Endothelial cell of umbilical vein (primary cell): ENCODE measurements around the gene FNIP2. TPM values are rescaled to one million over a fixed set of nuclear protein-coding genes. Genes with fewer than 3 reads are reported as not detected.
A peak's percentile ranks its signal among the peaks of the same experiment; 100 is the strongest.

ENCODE experiments used
- BruUV-seq: library from RNA; stranded (reverse); fragments of 400-500 nt; replicated peaks from 2 replicates; lab custom pipeline; 2021; lab: Mats Ljungman, UMichigan
- CTCF ChIA-PET: fragments of 300-600, 350-600 bp; sonication (Branson Sonifier 250); formaldehyde crosslinking; loops from one replicate; lab custom pipeline; 2021; ENCODE audit warnings: antibody characterized with exemption, inconsistent platforms; lab: Charles Lee
- POLR2A ChIA-PET: fragments of 300-600, 350-600 bp; sonication (Branson Sonifier 250); formaldehyde crosslinking; loops from one replicate; lab custom pipeline; 2021; ENCODE audit warnings: antibody characterized with exemption, inconsistent platforms; lab: Charles Lee
- DNase-seq: peaks from one replicate; pipeline ENCODE4 v3.0.0-alpha.2; 2011; ENCODE audit warnings: low read depth, low spot score
- FAIRE-seq: peaks from 2 replicates; lab custom pipeline; 2011; peaks lifted over from hg19 to GRCh38; lab: Jason Lieb, UNC
- H2AFZ ChIP-seq: 2 replicates; pipeline ENCODE4 v1.6.0; 2012; ENCODE audit warnings: low read depth, low read length, control low read depth, inconsistent platforms
- H3K27ac ChIP-seq: 2 replicates; pipeline ENCODE4 v1.5.1; 2011; ENCODE audit warnings: low read depth, mild to moderate bottlenecking, control low read depth, low read length, moderate library complexity; ENCODE audit not compliant: insufficient read depth
- H3K27me3 ChIP-seq, 2 experiments: 2 replicates each; pipeline versions ENCODE4 v1.6.0 to v1.6.1; 2011; ENCODE audit warnings: low read length in 2 of 2, mixed read lengths in 1 of 2; ENCODE audit not compliant: control insufficient read depth in 2 of 2, insufficient read depth in 2 of 2
- H3K36me3 ChIP-seq, 2 experiments: 2 replicates in 1 of 2; 3 replicates in 1 of 2; pipeline ENCODE4 v1.5.1; 2011; ENCODE audit warnings: low read length in 2 of 2, mild to moderate bottlenecking in 1 of 2, moderate library complexity in 1 of 2; ENCODE audit not compliant: control insufficient read depth in 2 of 2, insufficient read depth in 2 of 2; ENCODE audit errors: extremely low read depth in 1 of 2
- H3K4me1 ChIP-seq: 3 replicates; pipeline ENCODE4 v1.5.1; 2011; ENCODE audit warnings: mild to moderate bottlenecking, low read length; ENCODE audit not compliant: control insufficient read depth, insufficient read depth; ENCODE audit errors: extremely low read depth
- H3K4me2 ChIP-seq: 2 replicates; pipeline ENCODE4 v1.6.1; 2011; ENCODE audit warnings: low read length, control low read depth, mixed read lengths; ENCODE audit not compliant: insufficient read depth
- H3K4me3 ChIP-seq, 3 experiments: fragments of 200-600 bp in 1 of 3; sonication (generic), shearing (Covaris generic) in 1 of 3; replicated peaks in 1 of 3; 2 replicates each; pipeline ENCODE4 v1.5.1; 2011 to 2016; ENCODE audit warnings: control low read depth in 3 of 3, low read length in 3 of 3, mild to moderate bottlenecking in 2 of 3, inconsistent platforms in 1 of 3, low read depth in 1 of 3, moderate library complexity in 1 of 3; ENCODE audit not compliant: insufficient read depth in 1 of 3
- H3K79me2 ChIP-seq: 2 replicates; pipeline ENCODE4 v1.6.0; 2012; ENCODE audit warnings: low read length, inconsistent platforms; ENCODE audit not compliant: control insufficient read depth, insufficient read depth
- H3K9ac ChIP-seq: replicated peaks from 2 replicates; pipeline ENCODE3; 2011; ENCODE audit warnings: low read length, control low read depth; ENCODE audit not compliant: insufficient read depth; ENCODE audit errors: extremely low read depth
- H3K9me1 ChIP-seq: replicated peaks from 3 replicates; pipeline ENCODE4 v1.6.0; 2011; ENCODE audit warnings: mild to moderate bottlenecking, low read length; ENCODE audit not compliant: control insufficient read depth, insufficient read depth; ENCODE audit errors: extremely low read depth
- H3K9me3 ChIP-seq: replicated peaks from 2 replicates; pipeline ENCODE4 v1.5.1; 2012; ENCODE audit warnings: low read length, inconsistent platforms; ENCODE audit not compliant: control insufficient read depth, insufficient read depth
- H4K20me1 ChIP-seq: replicated peaks from 2 replicates; pipeline ENCODE3; 2011; ENCODE audit warnings: mild to moderate bottlenecking, low read length; ENCODE audit not compliant: control insufficient read depth, insufficient read depth; ENCODE audit errors: extremely low read depth
- CTCF ChIP-seq, 2 donors: IDR thresholded peaks; 1 replicate in 1 of 2; 2 replicates in 1 of 2; pipeline ENCODE4 v1.5.1; 2011; ENCODE audit warnings: low read length in 2 of 2, mild to moderate bottlenecking in 2 of 2, moderate library complexity in 2 of 2, control low read depth in 1 of 2, inconsistent platforms in 1 of 2, low read depth in 1 of 2; ENCODE audit not compliant: insufficient read depth in 1 of 2; ENCODE audit errors: extremely low read depth in 1 of 2
- EZH2 ChIP-seq: IDR thresholded peaks from 2 replicates; pipeline ENCODE4 v1.6.1; 2012; ENCODE audit warnings: borderline replicate concordance, low read depth, mild to moderate bottlenecking, moderate library complexity, low read length, inconsistent platforms; ENCODE audit not compliant: severe bottlenecking
- FOS ChIP-seq: IDR thresholded peaks from 2 replicates; pipeline ENCODE4 v1.6.1; 2011; ENCODE audit warnings: mild to moderate bottlenecking, low read length, moderate library complexity, borderline replicate concordance; ENCODE audit not compliant: insufficient read depth
- GATA2 ChIP-seq: IDR thresholded peaks from 2 replicates; pipeline ENCODE4 v1.7.0; 2011; ENCODE audit warnings: low read depth, mild to moderate bottlenecking, moderate library complexity, mixed read lengths, low read length; ENCODE audit not compliant: insufficient read length, insufficient read depth
- JUN ChIP-seq: IDR thresholded peaks from 2 replicates; pipeline ENCODE4 v1.6.1; 2011; ENCODE audit warnings: borderline replicate concordance, low read depth; ENCODE audit not compliant: insufficient read length, insufficient read depth
- MAX ChIP-seq: IDR thresholded peaks from 2 replicates; pipeline ENCODE4 v1.6.1; 2011; ENCODE audit not compliant: insufficient read depth, insufficient read length
- MYC ChIP-seq: IDR thresholded peaks from one replicate; pipeline ENCODE4 v1.6.1; 2011; ENCODE audit warnings: mild to moderate bottlenecking, low read depth, low read length
- POLR2A ChIP-seq: IDR thresholded peaks from 2 replicates; pipeline ENCODE4 v1.6.1; 2012; ENCODE audit warnings: low read depth, mild to moderate bottlenecking, control low read depth, low read length
- POLR2AphosphoS5 ChIP-seq: IDR thresholded peaks from 2 replicates; pipeline ENCODE4 v1.6.1; 2012; ENCODE audit warnings: low read depth, mild to moderate bottlenecking, control low read depth, low read length, moderate library complexity; ENCODE audit not compliant: insufficient read depth
- dilution Hi-C: fragments of 300-500 bp; cut with MboI; formaldehyde crosslinking; loops from one replicate; pipeline ENCODE4 v1.15.0; 2019; ENCODE audit warnings: low sequenced_read_pairs; ENCODE audit not compliant: extremely low pct_ligation_motif_present
- intact Hi-C: fragments of 100-400 bp; cut with micrococcal nuclease; formaldehyde crosslinking; loops from one replicate; pipeline ENCODE4 v1.10.0; 2022
- polyA plus RNA-seq, 4 experiments: library from polyadenylated mRNA; depleted of rRNA in 3 of 4; stranded (reverse) in 3 of 4; unstranded in 1 of 4; fragments of >200 nt; gene quantifications; 2 replicates each; pipeline versions ENCODE4 v1.2.1 to v1.2.3, GENCODE V29; 2011 to 2012; ENCODE audit warnings: missing spikeins in 1 of 4
- total RNA-seq: library from RNA; stranded (reverse); gene quantifications from 2 replicates; pipeline ENCODE4 v1.2.3, GENCODE V29; 2021

FNIP2 gene
- total and polyA plus RNA-seq, 2 donors (not counting 3 experiments of a cell fraction or from before 2014, with no cell fraction given) = 4.5 to 14.4 TPM

DNA sequence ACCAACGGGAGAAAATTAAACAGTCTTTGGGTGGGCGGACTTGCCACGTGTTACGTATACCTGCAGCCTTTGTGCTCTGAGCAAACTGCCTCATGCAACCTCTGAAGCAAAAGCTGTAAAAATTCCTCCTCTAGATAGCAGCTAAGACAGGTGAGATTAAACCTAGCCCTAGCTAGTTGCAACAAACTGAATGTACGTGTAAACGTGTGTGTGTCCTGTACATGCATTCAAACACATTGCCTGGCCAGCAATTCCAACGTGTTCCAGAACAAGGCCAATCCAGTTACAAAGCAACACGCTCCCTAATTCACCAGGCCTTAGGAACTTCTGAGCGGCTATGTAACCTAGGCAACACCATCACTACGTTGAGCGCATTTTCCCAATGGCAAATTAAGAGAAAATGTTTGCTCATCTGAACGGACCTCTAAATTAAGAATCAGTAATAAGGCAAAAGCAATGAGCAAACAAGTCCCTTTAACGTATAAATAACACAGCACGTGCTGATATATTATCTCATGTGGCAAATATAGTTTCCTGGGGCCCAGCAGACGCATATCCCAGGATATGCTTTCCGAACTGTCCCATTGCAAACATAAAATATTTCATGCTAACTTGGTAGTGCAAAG, 46.4 kb upstream of the FNIP2 start:
- intact Hi-C loops = loop anchor here (2.0 to 5.0 kb wide), 4 partner anchors 46 to 470 kb away; partner anchors contain the start of gene FNIP2
- H3K9ac ChIP-seq = peak overlapping the region; percentile 86
- CTCF ChIA-PET = no interaction called here
- no peaks in the 10 kb centered on the region for H4K20me1 ChIP-seq
- TF ChIP-seq MYC = no peak
- no peak for TF ChIP-seq MAX
- no peak for TF ChIP-seq EZH2
- TF ChIP-seq POLR2AphosphoS5 = no peak
- TF ChIP-seq GATA2 = no peak
- no peak for TF ChIP-seq CTCF (IDR thresholded peaks at IDR 0.05; ENCODE audit: extremely low read depth in 1 of 2, insufficient read depth in 1 of 2, low read depth in 1 of 2, low read length in 2 of 2)
- no peak for TF ChIP-seq JUN
- TF ChIP-seq FOS = no peak
- no peak for TF ChIP-seq POLR2A
- peaks cover 23% of the 10 kb centered on the region for H3K79me2 ChIP-seq
- H3K4me3 ChIP-seq = peak overlapping the region; percentile 67 to 87 (median 76)
- POLR2A ChIA-PET = no interaction called here
- H3K27me3 ChIP-seq = no peaks in the 10 kb centered on the region
- H2AFZ ChIP-seq = peak overlapping the region; percentile 84
- peak; percentile 51 for DNase-seq
- dilution Hi-C loops = no loop called here
- H3K9me3 ChIP-seq = no peaks in the 10 kb centered on the region
- H3K27ac ChIP-seq = peak overlapping the region; percentile 68
- peak; percentile 70 for FAIRE-seq
- peaks cover 4 to 24% of the 10 kb centered on the region in 2 experiments for H3K36me3 ChIP-seq
- H3K9me1 ChIP-seq = no peaks in the 10 kb centered on the region
- peak overlapping the region; percentile 89 for H3K4me2 ChIP-seq
- no TSS peak for BruUV-seq
- H3K4me1 ChIP-seq = peaks cover 8% of the 10 kb centered on the region
